ENCODE measurements around the gene TMTC2.

GRCh38 chr12:83016218-83016835 lies 329.6 kb downstream of the TMTC2 start:
- no peak for TF ChIP-seq EZH2 (IDR thresholded peaks at IDR 0.05; ENCODE audit: borderline replicate concordance, low read length)
- no peak for TF ChIP-seq CTCF (IDR thresholded peaks at IDR 0.05; ENCODE audit: low read length)
